ENCODE data around the gene FCHO2.
"Not testable (repeated sequence)": the region's sequence is repeated elsewhere in the genome, so short reads cannot be mapped to it uniquely, and the experiment has no call there.

Gene FCHO2

GRCh38 chr5:72955768-72956323 lies at the start of gene FCHO2:
Gene FCHO2, plus strand, starts transcription at chr5:72956041. Its CDS starts 56 bp downstream, at chr5:72956097.
- TF ChIP-seq POLR2A (IDR thresholded peaks at IDR 0.05; ENCODE audit: low read depth, low read length) = peak; percentile 78
- DNase-seq (ENCODE audit: insufficient read length, low spot score) (peak; percentile 93), FAIRE-seq (peak; percentile 23)

DNA sequence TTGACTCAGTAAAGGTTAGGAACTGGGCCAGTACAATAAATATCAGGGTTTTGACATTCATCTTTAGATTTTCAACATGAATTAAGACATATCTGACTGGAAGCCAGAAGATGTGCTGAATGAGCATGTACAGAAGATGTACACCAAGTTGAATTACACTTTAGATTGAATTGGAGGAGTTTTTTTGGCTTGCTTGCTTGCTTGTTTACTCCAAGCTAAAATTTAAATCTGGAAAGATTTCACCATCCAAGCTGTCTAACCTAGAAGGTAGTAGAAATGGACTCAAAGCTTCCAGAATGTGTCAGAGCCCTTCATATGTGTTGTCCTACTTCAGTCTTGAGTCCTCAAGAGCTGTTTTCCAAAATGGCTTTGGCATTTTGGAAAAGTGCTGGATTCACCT lies 49.0 kb upstream of the FCHO2 start:
- DNase-seq (ENCODE audit: insufficient read length, low spot score) = no peak
- FAIRE-seq = no peak
- TF ChIP-seq POLR2A (IDR thresholded peaks at IDR 0.05; ENCODE audit: low read depth, low read length) = no peak

DNA sequence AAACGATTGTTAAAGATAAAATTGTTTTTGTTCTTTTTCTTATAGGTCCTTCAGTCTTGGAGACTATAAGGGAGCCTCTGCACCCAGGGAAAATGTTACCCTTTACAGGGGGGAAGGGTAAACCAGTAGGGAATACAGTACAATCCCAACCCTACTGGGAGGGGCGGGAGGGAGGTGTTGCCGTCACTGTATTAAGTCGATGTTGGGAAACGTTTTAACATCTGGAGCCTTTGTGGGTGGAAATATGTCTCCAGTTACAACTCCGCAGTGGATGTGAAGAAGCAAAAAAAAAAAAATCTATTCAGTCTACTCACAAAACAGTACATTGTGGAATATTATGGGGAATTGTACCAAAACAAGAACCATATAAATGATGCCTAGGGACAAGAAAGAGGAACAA lies 47.2 kb upstream of the FCHO2 start:
- DNase-seq (ENCODE audit: insufficient read length, low spot score) = no peak
- no peak for TF ChIP-seq POLR2A (IDR thresholded peaks at IDR 0.05; ENCODE audit: low read depth, low read length)
- no peak for FAIRE-seq

DNA sequence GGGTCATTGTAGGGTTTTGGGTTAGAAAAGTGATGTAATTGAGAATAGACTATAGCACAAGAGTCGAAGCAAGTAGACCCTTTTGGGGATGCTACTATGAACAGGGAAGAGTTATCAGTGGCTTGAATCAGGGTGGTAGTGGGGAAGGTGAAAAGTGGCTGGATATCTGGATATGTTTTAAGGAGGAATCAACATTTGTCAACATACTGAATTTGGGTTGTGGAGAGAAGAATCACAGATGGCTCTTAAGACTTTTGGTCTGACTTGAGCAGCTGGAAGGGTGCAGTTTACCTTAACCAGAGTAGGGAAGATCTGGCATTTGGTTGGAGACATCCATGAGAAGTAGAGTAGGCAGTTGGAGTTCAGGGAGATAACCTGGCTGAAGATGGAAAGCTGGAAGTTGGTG lies 38.5 kb upstream of the FCHO2 start:
- FAIRE-seq (no peak), DNase-seq (ENCODE audit: insufficient read length, low spot score) (no peak)
- no peak for TF ChIP-seq POLR2A (IDR thresholded peaks at IDR 0.05; ENCODE audit: low read depth, low read length)

- DNase-seq (ENCODE audit: insufficient read length, low spot score) (no peak), FAIRE-seq (peak; percentile 65)
- no peak for TF ChIP-seq POLR2A (IDR thresholded peaks at IDR 0.05; ENCODE audit: low read depth, low read length)
Measured at GRCh38 chr5:72920690-72921502, 34.9 kb upstream of the FCHO2 start.

DNA sequence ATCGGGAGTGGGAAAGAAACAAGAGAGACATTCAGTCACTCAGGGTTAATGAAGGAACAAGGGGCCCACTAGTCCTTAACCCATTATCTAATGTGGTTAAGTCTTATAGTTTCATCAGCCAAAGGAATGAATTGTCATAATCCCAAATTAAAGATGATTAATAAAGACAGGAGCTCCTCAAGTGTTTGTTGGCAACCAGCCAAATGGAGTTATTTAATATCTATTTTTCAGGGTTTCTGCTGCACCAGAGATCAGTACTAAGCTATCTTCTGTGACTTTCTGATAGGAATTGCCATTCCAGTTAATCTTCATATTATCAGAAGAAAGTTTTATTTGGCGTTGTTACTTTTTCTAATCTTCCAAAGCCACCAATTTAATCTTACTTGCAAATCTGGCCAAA lies 34.0 kb upstream of the FCHO2 start:
- DNase-seq (ENCODE audit: insufficient read length, low spot score) (no peak), FAIRE-seq (no peak)
- TF ChIP-seq POLR2A (IDR thresholded peaks at IDR 0.05; ENCODE audit: low read depth, low read length) = no peak

- TF ChIP-seq POLR2A (IDR thresholded peaks at IDR 0.05; ENCODE audit: low read depth, low read length) = no peak
- no peak for FAIRE-seq
Measured at GRCh38 chr5:72922422-72922821, 33.4 kb upstream of the FCHO2 start.

GRCh38 chr5:72925336-72926010 lies 30.4 kb upstream of the FCHO2 start:
- no peak for FAIRE-seq
- no peak for TF ChIP-seq POLR2A (IDR thresholded peaks at IDR 0.05; ENCODE audit: low read depth, low read length)
- DNase-seq (ENCODE audit: insufficient read length, low spot score) = no peak

More at GRCh38 chr5:72922422-72922821, 33.4 kb upstream of the FCHO2 start:
- DNase-seq (ENCODE audit: insufficient read length, low spot score) = no peak

GRCh38 chr5:72932686-72933085 lies 23.2 kb upstream of the FCHO2 start:
- FAIRE-seq; DNase-seq (ENCODE audit: insufficient read length, low spot score): not testable (repeated sequence)

DNA sequence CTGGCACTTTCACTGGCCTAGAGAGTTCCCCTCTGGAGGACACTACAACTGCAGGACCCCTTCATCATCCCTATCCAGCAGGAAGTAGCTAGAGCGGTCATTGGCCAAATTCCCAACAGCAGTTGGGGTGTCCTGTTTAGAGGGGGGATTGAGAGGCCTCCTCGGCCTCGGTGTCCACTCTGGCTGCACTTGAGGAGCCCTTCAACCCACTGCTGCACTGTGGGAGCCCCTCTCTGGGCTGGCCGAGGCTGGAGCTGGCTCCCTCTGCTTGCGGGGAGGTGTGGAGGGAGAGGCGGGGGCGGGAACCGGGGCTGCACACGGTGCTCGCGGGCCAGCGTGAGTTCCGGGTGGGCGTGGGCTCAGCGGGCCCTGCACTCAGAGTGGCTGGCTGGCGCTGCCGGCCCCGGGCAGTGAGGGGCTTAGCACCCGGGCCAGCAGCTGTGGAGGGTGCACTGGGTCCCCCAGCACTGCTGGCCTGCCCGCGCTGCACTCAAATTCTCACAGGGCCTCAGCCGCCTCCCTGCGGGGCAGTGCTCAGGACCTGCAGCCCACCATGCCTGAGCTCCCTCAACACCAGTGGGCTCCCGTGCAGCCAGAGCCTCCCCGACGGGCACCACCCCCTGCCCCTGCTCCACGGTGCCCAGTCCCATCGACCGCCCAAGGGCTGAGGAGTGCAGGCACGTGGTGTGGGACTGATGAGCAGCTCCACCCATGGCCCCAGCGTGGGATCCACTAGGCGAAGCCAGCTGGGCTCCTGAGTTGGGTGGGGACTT lies 20.7 kb upstream of the FCHO2 start:
- not testable (repeated sequence) for DNase-seq (ENCODE audit: insufficient read length, low spot score); FAIRE-seq

DNA sequence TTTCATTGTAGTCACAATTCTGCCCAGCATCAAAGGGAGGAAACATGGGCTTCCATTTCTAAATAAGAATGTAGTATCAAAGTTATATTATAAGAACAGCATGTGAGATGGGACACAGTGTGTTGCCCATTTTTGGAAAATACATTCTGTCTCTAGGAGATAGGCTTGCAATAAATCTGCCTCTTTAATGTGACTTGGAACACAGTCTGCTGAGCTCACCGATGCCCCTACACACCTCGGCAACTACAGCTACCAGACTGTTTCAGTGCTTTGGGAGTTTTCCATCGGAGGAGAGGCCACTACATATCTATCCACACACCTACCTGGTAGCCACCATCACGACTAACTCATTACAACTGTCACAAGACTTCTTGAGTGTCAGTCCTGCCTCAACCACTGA lies 18.9 kb upstream of the FCHO2 start:
- TF ChIP-seq POLR2A (IDR thresholded peaks at IDR 0.05; ENCODE audit: low read depth, low read length) = no peak
- FAIRE-seq = no peak
- no peak for DNase-seq (ENCODE audit: insufficient read length, low spot score)

- FAIRE-seq = no peak
- DNase-seq (ENCODE audit: insufficient read length, low spot score) = no peak
- TF ChIP-seq POLR2A (IDR thresholded peaks at IDR 0.05; ENCODE audit: low read depth, low read length) = no peak
Measured at GRCh38 chr5:72937517-72938061, 18.3 kb upstream of the FCHO2 start.

DNA sequence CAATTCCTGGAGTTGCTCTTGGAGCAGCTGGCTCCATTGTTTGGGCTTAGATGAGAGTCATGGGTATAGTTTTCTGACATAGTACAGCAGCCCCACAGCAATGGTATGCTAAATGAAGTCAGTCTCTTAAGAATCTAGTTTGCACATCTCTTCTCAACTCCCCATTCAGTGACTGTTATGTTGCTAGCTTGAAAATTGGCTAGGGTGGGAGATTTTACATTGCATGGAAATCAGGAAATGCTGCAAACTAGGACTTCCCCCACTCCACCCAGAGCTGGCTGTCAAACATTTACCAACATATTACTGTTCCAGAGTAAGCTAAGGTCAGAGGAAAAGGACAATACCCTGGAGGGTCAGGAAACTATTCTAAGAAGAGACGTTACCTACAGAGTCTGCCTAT lies 17.6 kb upstream of the FCHO2 start:
- FAIRE-seq = no peak
- no peak for DNase-seq (ENCODE audit: insufficient read length, low spot score)
- TF ChIP-seq POLR2A (IDR thresholded peaks at IDR 0.05; ENCODE audit: low read depth, low read length) = no peak

GRCh38 chr5:72940082-72940481 lies 15.8 kb upstream of the FCHO2 start:
- DNase-seq (ENCODE audit: insufficient read length, low spot score) = no peak
- FAIRE-seq = no peak
- TF ChIP-seq POLR2A (IDR thresholded peaks at IDR 0.05; ENCODE audit: low read depth, low read length) = no peak

All from H54 (cell line).